ENCODE results near the gene F8. TPM values are rescaled to one million over a fixed set of nuclear protein-coding genes. Genes with fewer than 3 reads are reported as not detected.

F8 gene
- total RNA-seq, 2 donors from 2014 or later = 5.5 to 6.0 TPM

DNA sequence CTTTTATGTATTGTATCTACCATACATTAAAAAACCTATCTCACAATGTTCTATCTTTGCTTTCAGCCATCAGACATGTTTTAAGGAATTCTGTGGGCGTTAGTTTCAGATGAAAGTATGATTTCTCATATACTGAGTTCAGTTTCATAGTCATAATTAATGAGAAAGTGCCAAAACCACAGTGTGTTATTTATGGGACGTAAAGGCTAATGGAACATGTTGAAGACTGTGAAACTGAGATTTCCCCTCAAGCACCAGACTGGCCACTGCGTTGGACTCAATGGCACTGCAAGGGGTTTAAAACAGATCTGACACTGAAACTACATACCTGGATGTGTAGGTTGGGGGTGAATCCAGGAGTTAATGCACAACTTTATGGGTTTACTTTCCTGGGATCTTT is 32.0 kb downstream of the F8 start:
- H3K4me1 ChIP-seq (ENCODE audit: control insufficient read depth, insufficient read depth, low read length) = no peaks in the 10 kb centered on the region
- WGBS, 2 experiments (ENCODE audit: insufficient coverage in 1 of 2, insufficient read length in 1 of 2) = 75 to 85% methylated on average over 2 of the region's 3 CpGs
- no peaks in the 10 kb centered on the region for H3K27me3 Mint-ChIP-seq (ENCODE audit: insufficient read depth)
- H3K27ac ChIP-seq (ENCODE audit: low read depth, low read length) = no peak overlapping the region
- H3K9me3 Mint-ChIP-seq = peaks cover 23% of the 10 kb centered on the region
- H3K27ac Mint-ChIP-seq = no peak overlapping the region
- H3K4me3 ChIP-seq (ENCODE audit: low read length) = no peak overlapping the region
- H3K27me3 ChIP-seq (ENCODE audit: control insufficient read depth, insufficient read depth, low read length, poor library complexity, severe bottlenecking) = no peaks in the 10 kb centered on the region
- H3K4me3 Mint-ChIP-seq = no peak overlapping the region
- no peaks in the 10 kb centered on the region for H3K36me3 ChIP-seq (ENCODE audit: control insufficient read depth, insufficient read depth, low read length)
- TF ChIP-seq, protein P1, sequence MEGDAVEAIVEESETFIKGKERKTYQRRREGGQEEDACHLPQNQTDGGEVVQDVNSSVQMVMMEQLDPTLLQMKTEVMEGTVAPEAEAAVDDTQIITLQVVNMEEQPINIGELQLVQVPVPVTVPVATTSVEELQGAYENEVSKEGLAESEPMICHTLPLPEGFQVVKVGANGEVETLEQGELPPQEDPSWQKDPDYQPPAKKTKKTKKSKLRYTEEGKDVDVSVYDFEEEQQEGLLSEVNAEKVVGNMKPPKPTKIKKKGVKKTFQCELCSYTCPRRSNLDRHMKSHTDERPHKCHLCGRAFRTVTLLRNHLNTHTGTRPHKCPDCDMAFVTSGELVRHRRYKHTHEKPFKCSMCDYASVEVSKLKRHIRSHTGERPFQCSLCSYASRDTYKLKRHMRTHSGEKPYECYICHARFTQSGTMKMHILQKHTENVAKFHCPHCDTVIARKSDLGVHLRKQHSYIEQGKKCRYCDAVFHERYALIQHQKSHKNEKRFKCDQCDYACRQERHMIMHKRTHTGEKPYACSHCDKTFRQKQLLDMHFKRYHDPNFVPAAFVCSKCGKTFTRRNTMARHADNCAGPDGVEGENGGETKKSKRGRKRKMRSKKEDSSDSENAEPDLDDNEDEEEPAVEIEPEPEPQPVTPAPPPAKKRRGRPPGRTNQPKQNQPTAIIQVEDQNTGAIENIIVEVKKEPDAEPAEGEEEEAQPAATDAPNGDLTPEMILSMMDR (conservative IDR thresholded peaks at IDR 0.05) = no peak
- H3K4me1 Mint-ChIP-seq = peaks cover 13% of the 10 kb centered on the region
- H3K36me3 Mint-ChIP-seq (ENCODE audit: low read depth) = peaks cover 2% of the 10 kb centered on the region
- H3K9me3 ChIP-seq (ENCODE audit: control insufficient read depth, low read length) = no peaks in the 10 kb centered on the region
- no peak overlapping the region for H3K9ac ChIP-seq (ENCODE audit: extremely low read depth, low read length, poor library complexity, severe bottlenecking)
- DNase-seq = no peak

DNA sequence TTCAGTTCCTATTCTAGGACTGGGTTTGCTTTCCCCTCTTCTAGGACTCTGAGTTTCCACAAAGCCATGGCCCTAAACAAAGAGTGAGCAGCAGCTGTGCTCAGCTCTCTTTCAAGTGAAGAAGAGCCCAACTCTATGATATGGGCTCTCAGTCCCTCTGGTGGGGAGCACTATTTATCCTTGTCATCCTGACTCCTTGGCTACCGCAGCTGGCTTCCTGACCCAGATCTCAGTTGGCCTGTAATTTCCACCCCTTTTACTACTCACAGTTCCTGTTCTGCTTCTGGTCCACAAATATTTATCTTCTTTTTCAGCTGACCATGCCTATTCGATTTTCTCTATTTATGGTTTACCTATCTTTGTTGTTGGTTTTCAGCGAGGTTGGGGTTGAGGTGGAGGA is 33.8 kb downstream of the F8 start:
- Mint-ChIP-seq H3K9me3 (peaks cover 27% of the 10 kb centered on the region), H3K27ac (no peak overlapping the region), H3K4me1 (peaks cover 9% of the 10 kb centered on the region), H3K4me3 (no peak overlapping the region), H3K36me3 (ENCODE audit: low read depth) (peaks cover 2% of the 10 kb centered on the region), H3K27me3 (ENCODE audit: insufficient read depth) (no peaks in the 10 kb centered on the region)
- no peaks in the 10 kb centered on the region for H3K9me3 ChIP-seq (ENCODE audit: control insufficient read depth, low read length)
- H3K4me3 ChIP-seq (ENCODE audit: low read length) = no peak overlapping the region
- DNase-seq = no peak
- no peaks in the 10 kb centered on the region for H3K27me3 ChIP-seq (ENCODE audit: control insufficient read depth, insufficient read depth, low read length, poor library complexity, severe bottlenecking)
- H3K36me3 ChIP-seq (ENCODE audit: control insufficient read depth, insufficient read depth, low read length) = no peaks in the 10 kb centered on the region
- H3K4me1 ChIP-seq (ENCODE audit: control insufficient read depth, insufficient read depth, low read length) = no peaks in the 10 kb centered on the region
- H3K9ac ChIP-seq (ENCODE audit: extremely low read depth, low read length, poor library complexity, severe bottlenecking) = no peak overlapping the region
- 96 to 100% methylated on average over 1 to 2 of the region's 3 CpGs for WGBS, 2 experiments (ENCODE audit: insufficient coverage in 1 of 2, insufficient read length in 1 of 2)
- no peak overlapping the region for H3K27ac ChIP-seq (ENCODE audit: low read depth, low read length)
- TF ChIP-seq, protein P1 (conservative IDR thresholded peaks at IDR 0.05) = no peak

DNA sequence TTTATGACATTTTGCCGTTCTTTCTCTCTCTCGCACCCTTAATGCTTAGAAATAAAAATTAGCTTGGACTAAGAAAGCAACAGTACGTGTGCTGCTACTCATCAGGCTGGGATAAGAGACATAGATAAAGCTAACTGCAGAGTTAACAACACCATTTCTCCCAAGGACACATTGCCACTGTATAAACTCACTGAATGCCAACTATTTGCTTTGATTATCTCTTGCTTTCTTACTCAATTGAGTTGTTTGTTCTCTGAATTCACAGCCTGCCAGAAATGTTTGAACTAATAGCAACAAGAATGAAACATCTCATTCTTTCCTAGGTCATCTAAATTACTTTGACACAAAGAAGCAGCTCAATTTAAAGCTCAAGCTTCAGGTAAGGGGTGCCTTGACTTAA is 34.6 kb downstream of the F8 start:
- H3K27me3 ChIP-seq (ENCODE audit: control insufficient read depth, insufficient read depth, low read length, poor library complexity, severe bottlenecking) = no peaks in the 10 kb centered on the region
- no peaks in the 10 kb centered on the region for H3K27me3 Mint-ChIP-seq (ENCODE audit: insufficient read depth)
- TF ChIP-seq, protein P1 (conservative IDR thresholded peaks at IDR 0.05) = no peak
- H3K9ac ChIP-seq (ENCODE audit: extremely low read depth, low read length, poor library complexity, severe bottlenecking) = no peak overlapping the region
- H3K4me3 Mint-ChIP-seq = no peak overlapping the region
- peaks cover 26% of the 10 kb centered on the region for H3K9me3 Mint-ChIP-seq
- H3K9me3 ChIP-seq (ENCODE audit: control insufficient read depth, low read length) = no peaks in the 10 kb centered on the region
- H3K4me3 ChIP-seq (ENCODE audit: low read length) = no peak overlapping the region
- no peak overlapping the region for H3K27ac ChIP-seq (ENCODE audit: low read depth, low read length)
- H3K36me3 ChIP-seq (ENCODE audit: control insufficient read depth, insufficient read depth, low read length) = no peaks in the 10 kb centered on the region
- H3K4me1 ChIP-seq (ENCODE audit: control insufficient read depth, insufficient read depth, low read length) = no peaks in the 10 kb centered on the region
- no peak for DNase-seq
- peaks cover 9% of the 10 kb centered on the region for H3K4me1 Mint-ChIP-seq
- H3K27ac Mint-ChIP-seq = peak overlapping the region; percentile 35
- peaks cover 2% of the 10 kb centered on the region for H3K36me3 Mint-ChIP-seq (ENCODE audit: low read depth)
- WGBS, 2 experiments (ENCODE audit: insufficient coverage in 1 of 2, insufficient read length in 1 of 2) = 37% methylated on average over 3 of the region's 3 CpGs; no CpG with 5 or more reads in 1 of the 2 experiments
